GM23248 (cell line): Measurements from ENCODE around the gene PON1. TPM values are rescaled to one million over a fixed set of nuclear protein-coding genes. Genes with fewer than 3 reads are reported as not detected.

Experiments used
- DNase-seq: peaks from one replicate; pipeline ENCODE4 v3.0.0-alpha.2; 2015
- H2AFZ ChIP-seq: fragments of 200-600 bp; sonication (generic); 2 replicates; pipeline ENCODE4 v1.6.1; 2016; ENCODE audit warnings: antibody characterized with exemption
- H3F3A ChIP-seq: fragments of 200-600 bp; sonication (generic); 2 replicates; pipeline ENCODE4 v1.6.1; 2016; ENCODE audit warnings: mild to moderate bottlenecking, antibody characterized with exemption, mixed run types; ENCODE audit not compliant: insufficient read depth
- H3K27ac ChIP-seq: fragments of 200-600 bp; sonication (generic); 2 replicates; pipeline ENCODE4 v1.5.1; 2016; ENCODE audit warnings: mild to moderate bottlenecking
- H3K27me3 ChIP-seq: fragments of 200-600 bp; sonication (generic); replicated peaks from 2 replicates; pipeline ENCODE4 v1.6.1; 2016; ENCODE audit warnings: mild to moderate bottlenecking; ENCODE audit not compliant: insufficient read depth
- H3K36me3 ChIP-seq: fragments of 200-600 bp; sonication (generic); 2 replicates; pipeline ENCODE4 v1.6.1; 2016; ENCODE audit warnings: low read depth, mild to moderate bottlenecking
- H3K4me1 ChIP-seq: fragments of 200-600 bp; sonication (generic); 2 replicates; pipeline ENCODE4 v1.6.1; 2016; ENCODE audit warnings: mild to moderate bottlenecking; ENCODE audit not compliant: insufficient read depth
- H3K4me2 ChIP-seq: fragments of 200-600 bp; sonication (generic); one replicate; pipeline ENCODE4 v1.6.1; 2016; ENCODE audit warnings: mild to moderate bottlenecking; ENCODE audit not compliant: unreplicated experiment
- H3K4me3 ChIP-seq: fragments of 200-600 bp; sonication (generic); 2 replicates; pipeline ENCODE4 v1.5.1; 2016; ENCODE audit warnings: mild to moderate bottlenecking
- H3K79me2 ChIP-seq: fragments of 200-600 bp; sonication (generic); 2 replicates; pipeline ENCODE4 v1.6.1; 2016; ENCODE audit warnings: mild to moderate bottlenecking; ENCODE audit not compliant: insufficient read depth
- H3K9ac ChIP-seq: fragments of 200-600 bp; sonication (generic); 2 replicates; pipeline ENCODE4 v1.6.1; 2016; ENCODE audit warnings: mild to moderate bottlenecking
- H3K9me2 ChIP-seq: fragments of 200-600 bp; sonication (generic); 2 replicates; pipeline ENCODE4 v1.6.1; 2016; ENCODE audit warnings: mixed run types, mild to moderate bottlenecking, moderate library complexity; ENCODE audit not compliant: insufficient read depth
- H3K9me3 ChIP-seq: fragments of 200-600 bp; sonication (generic); one replicate; pipeline ENCODE4 v1.6.1; 2017; ENCODE audit warnings: low read depth
- H4K20me1 ChIP-seq: fragments of 200-600 bp; sonication (generic); 2 replicates; pipeline ENCODE4 v1.6.0; 2016; ENCODE audit not compliant: insufficient read depth
- EZH2 ChIP-seq: fragments of 200-600 bp; sonication (generic); IDR thresholded peaks from 2 replicates; pipeline ENCODE4 v1.6.1; 2018; ENCODE audit warnings: antibody characterized with exemption, mild to moderate bottlenecking; ENCODE audit not compliant: insufficient read depth, poor library complexity, severe bottlenecking
- EZH2phosphoT487 ChIP-seq: fragments of 200-600 bp; sonication (generic); IDR thresholded peaks from 2 replicates; pipeline ENCODE4 v1.6.1; 2018; ENCODE audit warnings: antibody characterized with exemption, moderate library complexity, mild to moderate bottlenecking, low read depth; ENCODE audit not compliant: insufficient read depth
- WGBS, 2 experiments: methylation state at CpG; one replicate each; pipeline ENCODE4 v1.1.6; 2015 to 2017; ENCODE audit warnings: low lambda C conversion rate in 2 of 2, low coverage in 1 of 2; ENCODE audit errors: missing lambda C conversion rate in 2 of 2; 5-methylcytosine and 5-hydroxymethylcytosine counted together
- in situ Hi-C: fragments of 300-500 bp; cut with MboI; formaldehyde crosslinking; loops from 2 replicates; pipeline ENCODE4 v1.15.0; 2020
- polyA plus RNA-seq: library from polyadenylated mRNA; unstranded; fragments of >200 nt; fragmentation: Nextera tagmentation; extraction: Ambion mirVana; gene quantifications from 2 replicates; pipeline ENCODE4 v1.2.1, GENCODE V29; 2016
- total RNA-seq: library from RNA; depleted of rRNA; stranded (reverse); fragments of >200 nt; shearing (Covaris generic); gene quantifications from 2 replicates; pipeline ENCODE4 v1.2.3, GENCODE V29; 2014

PON1 gene
- total and polyA plus RNA-seq, 2 experiments from 2014 or later: not detected

GRCh38 chr7:95316588-95316987, 7.7 kb downstream of the PON1 start:
- Histone ChIP-seq H4K20me1 (no peaks in the 10 kb centered on the region), H3K27ac (no peak overlapping the region), H3K27me3 (no peaks in the 10 kb centered on the region; the same call in none of the 2 replicates), H3K9ac (no peak overlapping the region), H3K4me1 (no peaks in the 10 kb centered on the region), H2AFZ (no peak overlapping the region), H3K4me3 (no peak overlapping the region), H3K9me2 (no peaks in the 10 kb centered on the region), H3K9me3 (no peaks in the 10 kb centered on the region), H3F3A (no peaks in the 10 kb centered on the region), H3K4me2 (no peak overlapping the region), H3K36me3 (no peaks in the 10 kb centered on the region), H3K79me2 (no peaks in the 10 kb centered on the region)
- DNase-seq: no peak
- no peak for TF ChIP-seq EZH2
- no peak for TF ChIP-seq EZH2phosphoT487
- 46 to 48% methylated on average over 2 of the region's 2 CpGs for WGBS, 2 experiments
- in situ Hi-C loops: no loop called here

DNA sequence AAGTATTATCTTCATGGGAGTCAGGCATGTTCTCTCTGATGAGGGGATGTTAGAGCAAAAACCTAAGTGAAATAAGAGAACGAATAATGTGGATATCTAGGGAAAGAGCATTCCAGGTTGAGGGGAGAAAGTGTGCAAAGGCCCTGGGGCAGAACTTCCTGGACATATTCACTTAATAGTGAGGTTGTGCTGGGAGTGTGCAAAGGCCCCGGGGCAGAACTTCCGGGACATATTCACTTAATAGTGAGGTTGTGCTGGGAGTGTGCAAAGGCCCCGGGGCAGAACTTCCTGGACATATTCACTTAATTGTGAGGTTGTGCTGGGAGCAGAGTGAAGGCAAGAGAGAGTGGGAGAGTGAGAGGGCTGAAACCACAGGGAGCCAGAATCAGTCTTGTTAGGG, 11.8 kb downstream of the PON1 start:
- 81 to 86% methylated on average over 3 to 4 of the region's 4 CpGs for WGBS, 2 experiments
- no peaks in the 10 kb centered on the region for H3K9me3 ChIP-seq
- H3K9ac ChIP-seq: no peak overlapping the region
- no peak overlapping the region for H3K4me3 ChIP-seq
- H3K79me2 ChIP-seq: no peaks in the 10 kb centered on the region
- DNase-seq: no peak
- no peaks in the 10 kb centered on the region for H3K4me1 ChIP-seq
- TF ChIP-seq EZH2phosphoT487 (no peak), EZH2 (no peak)
- H3F3A ChIP-seq: no peaks in the 10 kb centered on the region
- H3K27me3 ChIP-seq: no peaks in the 10 kb centered on the region; the same call in none of the 2 replicates
- H3K9me2 ChIP-seq: no peaks in the 10 kb centered on the region
- no peak overlapping the region for H3K4me2 ChIP-seq
- H3K27ac ChIP-seq: no peak overlapping the region
- in situ Hi-C loops: no loop called here
- H3K36me3 ChIP-seq: no peaks in the 10 kb centered on the region
- H2AFZ ChIP-seq: no peak overlapping the region
- H4K20me1 ChIP-seq: no peaks in the 10 kb centered on the region

- no peaks in the 10 kb centered on the region for H3K9me2 ChIP-seq
- H3K4me3 ChIP-seq: no peak overlapping the region
- no peaks in the 10 kb centered on the region for H3F3A ChIP-seq
- H3K36me3 ChIP-seq: no peaks in the 10 kb centered on the region
- H3K27ac ChIP-seq: no peak overlapping the region
- 64 to 70% methylated on average over 2 of the region's 2 CpGs for WGBS, 2 experiments
- no peaks in the 10 kb centered on the region for H4K20me1 ChIP-seq
- H3K79me2 ChIP-seq: no peaks in the 10 kb centered on the region
- H3K4me2 ChIP-seq: no peak overlapping the region
- DNase-seq: no peak
- H3K27me3 ChIP-seq: peaks cover 2% of the 10 kb centered on the region
- H3K9me3 ChIP-seq: no peaks in the 10 kb centered on the region
- no peaks in the 10 kb centered on the region for H3K4me1 ChIP-seq
- H3K9ac ChIP-seq: no peak overlapping the region
- H2AFZ ChIP-seq: no peak overlapping the region
- in situ Hi-C loops: no loop called here
- no peak for TF ChIP-seq EZH2
- no peak for TF ChIP-seq EZH2phosphoT487
These were observed 12.9 kb downstream of the PON1 start for GRCh38 chr7:95311389-95311788.

DNA sequence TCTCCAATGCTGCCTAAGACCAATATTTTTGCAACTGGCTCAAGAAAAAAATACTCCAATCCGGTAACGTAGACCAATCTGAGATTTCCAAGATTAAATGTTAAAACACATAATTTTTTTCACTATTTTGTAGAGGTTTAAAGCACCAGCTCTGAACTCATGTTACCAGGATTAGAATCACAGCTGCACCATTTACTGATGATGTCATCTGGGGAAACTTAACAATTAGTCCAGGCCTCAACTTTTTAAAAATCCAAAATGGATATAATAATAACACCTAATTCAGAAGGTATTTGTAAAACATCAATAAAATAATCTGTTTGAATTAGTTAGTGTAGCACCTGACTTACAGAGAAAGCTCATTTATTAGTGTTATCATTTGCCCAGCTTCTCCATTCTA, 14.4 kb downstream of the PON1 start:
- Histone ChIP-seq H3K4me1 (no peaks in the 10 kb centered on the region), H2AFZ (no peak overlapping the region), H3F3A (no peaks in the 10 kb centered on the region), H3K4me3 (no peak overlapping the region), H3K79me2 (no peaks in the 10 kb centered on the region), H3K9me2 (no peaks in the 10 kb centered on the region), H3K4me2 (no peak overlapping the region), H4K20me1 (no peaks in the 10 kb centered on the region), H3K27me3 (peaks cover 5% of the 10 kb centered on the region), H3K9me3 (no peaks in the 10 kb centered on the region), H3K27ac (no peak overlapping the region), H3K9ac (no peak overlapping the region), H3K36me3 (no peaks in the 10 kb centered on the region)
- 71 to 90% methylated on average over 2 of the region's 2 CpGs for WGBS, 2 experiments
- no peak for DNase-seq
- in situ Hi-C loops: no loop called here
- no peak for TF ChIP-seq EZH2
- no peak for TF ChIP-seq EZH2phosphoT487

DNA sequence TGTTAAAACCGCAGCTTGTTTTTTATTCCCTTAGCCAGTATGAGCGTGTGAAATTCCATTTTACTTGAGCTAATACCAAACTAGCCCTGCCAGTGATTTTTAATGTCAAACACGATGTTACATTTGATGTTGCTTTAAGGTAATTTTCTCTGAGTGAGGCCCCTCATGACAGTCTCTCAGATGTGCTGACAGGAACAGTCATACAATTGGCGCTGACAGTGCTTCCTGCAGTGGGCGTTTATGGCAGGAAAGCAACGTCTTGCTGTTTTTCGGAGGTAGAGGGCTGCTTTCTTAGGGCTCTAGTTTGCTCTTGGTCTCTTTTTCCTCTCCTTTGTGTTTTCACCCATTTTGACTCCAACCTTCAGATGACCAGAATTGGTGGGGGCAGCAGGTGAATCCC, 19.3 kb downstream of the PON1 start:
- Histone ChIP-seq H4K20me1 (no peaks in the 10 kb centered on the region), H3K9ac (no peak overlapping the region), H3K4me2 (no peak overlapping the region), H3K27ac (no peak overlapping the region), H3K27me3 (peaks cover 10% of the 10 kb centered on the region; the same call in 1 of the 2 replicates), H3K9me3 (no peaks in the 10 kb centered on the region), H3K9me2 (no peaks in the 10 kb centered on the region), H3F3A (no peaks in the 10 kb centered on the region), H3K79me2 (no peaks in the 10 kb centered on the region), H3K4me3 (no peak overlapping the region), H2AFZ (no peak overlapping the region), H3K36me3 (no peaks in the 10 kb centered on the region), H3K4me1 (no peaks in the 10 kb centered on the region)
- in situ Hi-C loops: no loop called here
- 47 to 55% methylated on average over 7 of the region's 7 CpGs for WGBS, 2 experiments
- TF ChIP-seq EZH2phosphoT487 (no peak), EZH2 (no peak)
- no peak for DNase-seq
